C4-2B (cell line): ENCODE measurements around the gene TMEM207.

Experiments used
- H3K27ac ChIP-seq: fragments of 450-650 bp; 2 replicates; pipeline ENCODE4 v1.5.1; 2017
- ZFX ChIP-seq: fragments of 450-650 bp; IDR thresholded peaks from 2 replicates; pipeline ENCODE4 v1.6.1; 2017
- TF ChIP-seq, protein P1 (sequence below): fragments of 450-650 bp; conservative IDR thresholded peaks from 2 replicates; pipeline ENCODE4 v1.5.1; 2017; ENCODE audit warnings: mild to moderate bottlenecking

TMEM207 gene

DNA sequence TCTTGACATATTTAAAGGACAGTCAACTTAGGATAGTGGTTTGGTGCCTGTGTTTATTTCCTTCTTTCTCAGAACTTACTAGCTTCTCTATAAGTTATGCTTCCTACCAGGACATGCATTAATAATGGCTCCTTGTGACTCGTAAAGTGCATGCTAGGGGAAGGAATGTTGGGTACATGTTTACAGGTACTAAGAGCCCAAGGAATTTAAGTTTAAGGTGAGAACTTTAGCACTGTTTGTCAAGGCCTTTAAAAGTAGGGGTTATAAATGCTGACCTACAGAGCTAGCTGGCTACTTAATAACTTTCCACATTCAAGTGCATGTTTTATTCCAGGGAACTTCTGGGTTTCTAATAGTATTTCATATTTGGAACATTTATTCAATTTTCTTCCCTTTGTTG, at the start of gene TMEM207:
Gene TMEM207, minus strand, starts transcription at position 101 of the 400 bp plus-strand sequence. Its CDS starts 92 bp downstream, at position 9.
- H3K27ac ChIP-seq = no peak within 1 kb of the TSS
- TF ChIP-seq ZFX = no peak
- TF ChIP-seq, protein P1, sequence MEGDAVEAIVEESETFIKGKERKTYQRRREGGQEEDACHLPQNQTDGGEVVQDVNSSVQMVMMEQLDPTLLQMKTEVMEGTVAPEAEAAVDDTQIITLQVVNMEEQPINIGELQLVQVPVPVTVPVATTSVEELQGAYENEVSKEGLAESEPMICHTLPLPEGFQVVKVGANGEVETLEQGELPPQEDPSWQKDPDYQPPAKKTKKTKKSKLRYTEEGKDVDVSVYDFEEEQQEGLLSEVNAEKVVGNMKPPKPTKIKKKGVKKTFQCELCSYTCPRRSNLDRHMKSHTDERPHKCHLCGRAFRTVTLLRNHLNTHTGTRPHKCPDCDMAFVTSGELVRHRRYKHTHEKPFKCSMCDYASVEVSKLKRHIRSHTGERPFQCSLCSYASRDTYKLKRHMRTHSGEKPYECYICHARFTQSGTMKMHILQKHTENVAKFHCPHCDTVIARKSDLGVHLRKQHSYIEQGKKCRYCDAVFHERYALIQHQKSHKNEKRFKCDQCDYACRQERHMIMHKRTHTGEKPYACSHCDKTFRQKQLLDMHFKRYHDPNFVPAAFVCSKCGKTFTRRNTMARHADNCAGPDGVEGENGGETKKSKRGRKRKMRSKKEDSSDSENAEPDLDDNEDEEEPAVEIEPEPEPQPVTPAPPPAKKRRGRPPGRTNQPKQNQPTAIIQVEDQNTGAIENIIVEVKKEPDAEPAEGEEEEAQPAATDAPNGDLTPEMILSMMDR = no peak

DNA sequence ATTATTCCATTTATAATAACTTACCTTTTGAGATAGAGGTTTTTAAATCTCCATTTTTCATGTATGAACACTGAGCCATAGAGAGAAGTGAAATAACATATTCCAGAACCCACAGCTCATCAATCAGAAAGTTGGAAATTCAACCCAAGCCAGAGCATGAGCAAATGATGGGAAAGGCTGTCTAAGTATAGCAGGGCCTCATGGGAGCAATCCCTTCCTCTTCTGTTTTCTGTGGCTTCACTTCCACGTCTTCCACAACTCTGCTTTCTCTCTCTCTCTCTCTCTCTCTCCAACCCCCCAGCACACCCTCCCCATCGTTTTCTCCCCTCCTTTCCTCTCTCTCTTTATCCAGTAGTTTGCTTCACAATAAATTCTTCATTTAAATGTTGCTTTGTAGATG, 49.4 kb upstream of the TMEM207 start:
- TF ChIP-seq, protein P1 = no peak
- no peak for TF ChIP-seq ZFX
- no peak overlapping the region for H3K27ac ChIP-seq

DNA sequence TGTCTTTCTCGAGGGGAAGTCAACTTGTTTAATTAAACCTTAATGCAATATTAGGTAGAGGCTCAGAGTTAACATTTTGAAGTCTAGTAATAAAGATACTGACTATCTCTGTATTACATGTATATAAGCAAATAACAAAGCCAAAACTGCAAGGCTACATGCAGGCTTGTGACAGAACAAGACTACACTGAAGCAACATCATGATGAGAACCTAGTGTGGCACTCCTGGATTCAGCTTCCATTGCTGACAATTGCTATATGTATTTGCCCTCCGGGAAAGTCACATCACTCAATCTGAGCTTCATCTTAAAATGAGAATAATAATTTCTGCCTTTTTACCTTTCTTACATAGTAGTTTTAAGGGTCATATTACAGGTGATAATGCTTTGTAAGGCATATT, 48.6 kb upstream of the TMEM207 start:
- TF ChIP-seq ZFX = no peak
- TF ChIP-seq, protein P1 = no peak
- no peak overlapping the region for H3K27ac ChIP-seq

DNA sequence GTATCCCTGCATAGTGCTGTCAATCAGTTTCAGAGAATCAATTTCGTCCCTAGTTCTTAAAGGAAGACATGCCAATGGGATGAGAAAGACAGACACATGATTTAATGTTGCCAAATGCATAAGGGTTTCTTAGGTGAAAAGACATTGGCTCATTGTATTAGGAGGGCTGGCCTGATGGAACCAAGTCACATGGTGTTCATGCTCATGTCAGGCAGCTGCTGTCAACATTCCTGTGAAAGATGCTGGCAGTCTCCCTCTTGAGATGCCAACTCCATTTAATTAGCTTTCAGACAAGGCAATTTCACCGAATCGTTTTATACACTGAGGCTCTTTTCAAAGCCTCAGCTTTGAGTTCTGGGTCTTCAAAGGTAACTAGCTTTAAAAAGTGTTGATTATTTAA, 48.1 kb upstream of the TMEM207 start:
- no peak for TF ChIP-seq ZFX
- TF ChIP-seq, protein P1 = no peak
- no peak overlapping the region for H3K27ac ChIP-seq

DNA sequence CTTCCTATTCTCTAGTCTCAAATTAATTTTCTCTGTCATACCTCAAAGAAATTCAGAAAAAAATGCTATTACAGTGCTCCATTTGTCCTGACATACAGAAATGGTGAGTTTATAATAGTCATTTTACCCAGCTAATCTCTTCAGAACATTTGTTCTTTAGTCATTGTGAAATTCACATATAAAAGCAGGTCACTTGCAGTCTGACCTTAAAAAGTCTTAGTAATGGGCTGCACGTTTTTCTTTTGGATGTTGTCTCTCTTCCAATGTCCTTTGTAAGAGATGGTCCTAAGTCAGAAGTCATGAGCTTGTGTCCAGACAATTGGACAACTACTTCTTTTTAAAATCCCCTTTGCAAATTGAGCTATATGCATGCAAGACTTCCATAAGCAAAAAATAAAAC, 47.2 kb upstream of the TMEM207 start:
- no peak overlapping the region for H3K27ac ChIP-seq
- TF ChIP-seq ZFX = no peak
- TF ChIP-seq, protein P1 = no peak

DNA sequence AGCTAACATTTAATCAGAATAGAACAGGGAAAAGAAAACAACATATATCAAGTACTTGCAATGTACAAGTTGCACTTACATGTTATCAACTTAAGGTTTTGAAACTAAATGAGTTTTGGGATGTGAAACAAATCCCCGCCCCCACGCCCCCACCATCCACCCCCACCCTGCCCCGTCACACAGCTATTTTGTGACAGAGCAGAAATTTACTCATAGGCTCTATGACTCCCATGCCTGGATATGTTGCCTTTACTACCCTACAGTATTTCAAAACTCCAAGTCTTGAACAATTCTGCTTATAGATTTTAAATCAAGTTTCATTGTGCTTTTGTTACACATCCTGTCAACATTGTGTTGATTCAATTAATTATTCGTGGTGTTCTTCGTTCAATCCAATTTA, 46.1 kb upstream of the TMEM207 start:
- H3K27ac ChIP-seq = no peak overlapping the region
- TF ChIP-seq, protein P1 = no peak
- no peak for TF ChIP-seq ZFX

DNA sequence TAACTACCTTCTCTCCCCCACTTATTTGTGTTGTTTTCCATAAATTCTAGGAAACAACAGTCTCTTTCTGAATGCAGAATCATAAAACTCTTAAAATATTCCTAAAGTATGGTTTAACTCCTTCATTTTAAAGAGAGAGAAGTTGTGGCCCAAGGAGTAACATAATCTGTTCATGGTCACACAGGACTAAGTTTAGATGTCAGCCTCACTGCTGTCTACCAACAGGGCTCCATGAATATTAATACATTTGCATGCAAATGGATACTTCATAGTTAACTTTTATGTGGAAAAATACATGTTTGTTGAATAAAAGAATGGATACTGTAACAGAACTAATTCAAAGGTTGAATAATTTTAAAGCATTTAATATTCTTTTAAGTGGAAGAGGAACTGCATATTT, 45.7 kb upstream of the TMEM207 start:
- H3K27ac ChIP-seq = no peak overlapping the region
- TF ChIP-seq, protein P1 = no peak
- TF ChIP-seq ZFX = no peak
